Osteoblast (primary cell): Measurements from ENCODE around the gene HSH2D. TPM values are rescaled to one million over a fixed set of nuclear protein-coding genes. Genes with fewer than 3 reads are reported as not detected.

Source experiments
- DNase-seq: peaks from one replicate; pipeline ENCODE4 v3.0.0; 2011; ENCODE audit warnings: low spot score, mixed read lengths; ENCODE audit not compliant: insufficient read length; ENCODE audit errors: missing footprints
- H2AFZ ChIP-seq: 2 replicates; pipeline ENCODE4 v1.6.0; 2011; ENCODE audit warnings: mild to moderate bottlenecking, low read length
- H3K27ac ChIP-seq: 2 replicates; pipeline ENCODE4 v1.5.1; 2011; ENCODE audit warnings: mild to moderate bottlenecking, low read depth, low read length, moderate library complexity
- H3K27me3 ChIP-seq: 2 replicates; pipeline ENCODE4 v1.6.0; 2012; ENCODE audit warnings: mild to moderate bottlenecking, control low read depth, inconsistent platforms, low read length, moderate library complexity; ENCODE audit not compliant: insufficient read depth
- H3K36me3 ChIP-seq: 2 replicates; pipeline ENCODE4 v1.5.1; 2011; ENCODE audit warnings: mild to moderate bottlenecking, low read length, control low read depth, moderate library complexity; ENCODE audit not compliant: insufficient read depth
- H3K4me1 ChIP-seq: 2 replicates; pipeline ENCODE4 v1.5.1; 2011; ENCODE audit warnings: mild to moderate bottlenecking, low read length, control low read depth, moderate library complexity; ENCODE audit not compliant: insufficient read depth
- H3K4me2 ChIP-seq: 2 replicates; pipeline ENCODE4 v1.6.0; 2011; ENCODE audit warnings: mild to moderate bottlenecking, low read length; ENCODE audit not compliant: insufficient read depth
- H3K4me3 ChIP-seq: fragments of 200-600 bp; sonication (generic); 3 replicates; pipeline ENCODE4 v1.5.1; 2012; ENCODE audit warnings: mild to moderate bottlenecking, low read length, inconsistent platforms; ENCODE audit not compliant: insufficient read depth
- H3K79me2 ChIP-seq: 2 replicates; pipeline ENCODE4 v1.6.0; 2012; ENCODE audit warnings: mild to moderate bottlenecking, low read length, control low read depth, inconsistent platforms; ENCODE audit not compliant: insufficient read depth
- H3K9me3 ChIP-seq: 2 replicates; pipeline ENCODE4 v1.5.1; 2011; ENCODE audit warnings: low read depth, low read length, control low read depth
- H4K20me1 ChIP-seq: 2 replicates; pipeline ENCODE4 v1.6.0; 2012; ENCODE audit warnings: mild to moderate bottlenecking, low read length, control low read depth; ENCODE audit not compliant: insufficient read depth
- CTCF ChIP-seq: IDR thresholded peaks from 2 replicates; pipeline ENCODE4 v1.5.1; 2011; ENCODE audit warnings: mild to moderate bottlenecking, low read depth, low read length, moderate library complexity; ENCODE audit errors: extremely low read depth
- total RNA-seq: library from RNA; depleted of rRNA; stranded (reverse); fragments of >200 nt; gene quantifications from 2 replicates; pipeline ENCODE4 v1.2.3, GENCODE V29; 2012

Gene HSH2D
- total RNA-seq, 1 donor = 0.36 TPM

GRCh38 chr19:16111909-16112752 is 31.4 kb upstream of the HSH2D start:
- Histone ChIP-seq H3K4me2 (peak overlapping the region; percentile 88), H3K27ac (peak overlapping the region; percentile 93), H3K79me2 (peaks cover 47% of the 10 kb centered on the region), H3K36me3 (no peaks in the 10 kb centered on the region), H3K27me3 (no peaks in the 10 kb centered on the region), H4K20me1 (peaks cover 25% of the 10 kb centered on the region), H3K9me3 (no peaks in the 10 kb centered on the region), H3K4me3 (peak overlapping the region; percentile 99), H2AFZ (peak overlapping the region; percentile 94), H3K4me1 (peaks cover 11% of the 10 kb centered on the region)
- peak; percentile 72 for DNase-seq
- TF ChIP-seq CTCF = no peak

GRCh38 chr19:16112778-16113177 is 30.7 kb upstream of the HSH2D start:
- H3K4me2 ChIP-seq = peak overlapping the region; percentile 88
- no peaks in the 10 kb centered on the region for H3K9me3 ChIP-seq
- no peaks in the 10 kb centered on the region for H3K36me3 ChIP-seq
- DNase-seq = peak; percentile 41
- H3K4me3 ChIP-seq = peak overlapping the region; percentile 99
- H3K27me3 ChIP-seq = no peaks in the 10 kb centered on the region
- peaks cover 47% of the 10 kb centered on the region for H3K79me2 ChIP-seq
- no peak overlapping the region for H2AFZ ChIP-seq
- peak overlapping the region; percentile 93 for H3K27ac ChIP-seq
- peaks cover 11% of the 10 kb centered on the region for H3K4me1 ChIP-seq
- no peak for TF ChIP-seq CTCF
- H4K20me1 ChIP-seq = peaks cover 27% of the 10 kb centered on the region

- Histone ChIP-seq H3K9me3 (no peaks in the 10 kb centered on the region), H3K4me2 (no peak overlapping the region), H3K4me3 (no peak overlapping the region), H3K27ac (no peak overlapping the region), H3K79me2 (peaks cover 47% of the 10 kb centered on the region), H4K20me1 (peaks cover 35% of the 10 kb centered on the region), H3K27me3 (no peaks in the 10 kb centered on the region), H3K36me3 (peaks cover 8% of the 10 kb centered on the region), H2AFZ (no peak overlapping the region), H3K4me1 (peaks cover 11% of the 10 kb centered on the region)
- TF ChIP-seq CTCF = no peak
- peak; percentile 83 for DNase-seq
Measured at GRCh38 chr19:16113727-16114126, 29.8 kb upstream of the HSH2D start.

- Histone ChIP-seq H3K4me2 (no peak overlapping the region), H3K79me2 (peaks cover 47% of the 10 kb centered on the region), H3K4me1 (peaks cover 11% of the 10 kb centered on the region), H3K9me3 (no peaks in the 10 kb centered on the region), H2AFZ (no peak overlapping the region), H3K27ac (no peak overlapping the region), H3K4me3 (no peak overlapping the region), H3K36me3 (peaks cover 11% of the 10 kb centered on the region), H4K20me1 (peaks cover 35% of the 10 kb centered on the region), H3K27me3 (no peaks in the 10 kb centered on the region)
- no peak for TF ChIP-seq CTCF
- DNase-seq = peak; percentile 69
Measured at GRCh38 chr19:16115301-16116039, 28.0 kb upstream of the HSH2D start.
